GM12878 (cell line): ENCODE measurements around the gene BCR. TPM values are rescaled to one million over a fixed set of nuclear protein-coding genes. Genes with fewer than 3 reads are reported as not detected.

Experiments used
- ATAC-seq: fragments of 200-7000 bp; cut with Tn5 transposase; 3 replicates; pipeline ENCODE4 v1.9.1; 2020; ENCODE audit warnings: mild to moderate bottlenecking, moderate library complexity
- BruUV-seq: library from RNA; stranded (reverse); fragments of 400-500 nt; replicated peaks from 2 replicates; lab custom pipeline; 2021; lab: Mats Ljungman, UMichigan
- CTCF ChIA-PET: fragments of 300-600 bp; sonication (Branson Sonifier 250); formaldehyde crosslinking; extraction: SDS; loops from one replicate; lab custom pipeline; 2021; ENCODE audit warnings: inconsistent platforms; lab: Yijun Ruan, JAX
- POLR2A ChIA-PET: fragments of 350-600 bp; formaldehyde crosslinking; extraction: SDS; loops from one replicate; lab custom pipeline; 2021; ENCODE audit warnings: inconsistent platforms; lab: Charles Lee
- RAD21 ChIA-PET: fragments of 300-600 bp; sonication (Branson Sonifier 250); formaldehyde crosslinking; loops from one replicate; lab custom pipeline; 2023; ENCODE audit warnings: antibody characterized with exemption; ENCODE audit not compliant: unreplicated experiment; lab: Charles Lee
- SMC1A ChIA-PET: fragments of 300-600 bp; sonication (Branson Sonifier 250); formaldehyde crosslinking; loops from one replicate; lab custom pipeline; 2023; ENCODE audit not compliant: unreplicated experiment, uncharacterized antibody; lab: Charles Lee
- DNase-seq: peaks from one replicate; pipeline ENCODE4 v3.0.0-alpha.2; 2011; ENCODE audit warnings: low read depth, low spot score
- FAIRE-seq: peaks from 3 replicates; lab custom pipeline; 2011; peaks lifted over from hg19 to GRCh38; lab: Jason Lieb, UNC
- H2AFZ ChIP-seq: 2 replicates; pipeline ENCODE4 v1.6.0; 2011; ENCODE audit warnings: low read depth, low read length, control low read depth; ENCODE audit not compliant: control insufficient read depth
- H3K27ac ChIP-seq: 2 replicates; pipeline ENCODE4 v1.5.1; 2011; ENCODE audit warnings: control low read depth; ENCODE audit not compliant: control insufficient read depth, insufficient read depth
- H3K27me3 ChIP-seq, 2 experiments: replicated peaks in 1 of 2; 2 replicates each; pipeline versions ENCODE4 v1.6.0 to v1.6.1; 2011; ENCODE audit warnings: low read length in 1 of 2; ENCODE audit not compliant: control insufficient read depth in 2 of 2, insufficient read depth in 2 of 2
- H3K36me3 ChIP-seq, 2 experiments: 2 replicates each; pipeline ENCODE4 v1.5.1; 2011; ENCODE audit warnings: low read length in 1 of 2; ENCODE audit not compliant: control insufficient read depth in 2 of 2, insufficient read depth in 2 of 2
- H3K4me1 ChIP-seq: 2 replicates; pipeline ENCODE4 v1.6.1; 2011; ENCODE audit warnings: mild to moderate bottlenecking, low read length, moderate library complexity, mixed read lengths; ENCODE audit not compliant: control insufficient read depth, insufficient read depth
- H3K4me2 ChIP-seq: 2 replicates; pipeline ENCODE4 v1.6.0; 2011; ENCODE audit warnings: control low read depth; ENCODE audit not compliant: control insufficient read depth, insufficient read depth
- H3K4me3 ChIP-seq: fragments of 200-600 bp; sonication (generic); 2 replicates; pipeline ENCODE4 v1.5.1; 2016
- H3K79me2 ChIP-seq: 2 replicates; pipeline ENCODE4 v1.6.0; 2011; ENCODE audit warnings: low read length; ENCODE audit not compliant: control insufficient read depth, insufficient read depth
- H3K9ac ChIP-seq: 2 replicates; pipeline ENCODE4 v1.8.0; 2011; ENCODE audit warnings: low read length, control low read depth, mixed read lengths; ENCODE audit not compliant: control insufficient read depth, insufficient read depth
- H3K9me3 ChIP-seq: replicated peaks from 3 replicates; pipeline ENCODE4 v1.5.1; 2011; ENCODE audit warnings: mild to moderate bottlenecking, low read length; ENCODE audit not compliant: control insufficient read depth, insufficient read depth
- H4K20me1 ChIP-seq: 2 replicates; pipeline ENCODE4 v1.6.0; 2011; ENCODE audit not compliant: control insufficient read depth, insufficient read depth
- BRCA1 ChIP-seq: IDR thresholded peaks from 2 replicates; pipeline ENCODE4 v1.6.1; 2011; ENCODE audit warnings: low read depth, low read length, improper control_type of control experiment
- IKZF1 ChIP-seq: fragments of 450-650 bp; conservative IDR thresholded peaks from 2 replicates; pipeline ENCODE4 v1.6.1; 2017; ENCODE audit warnings: antibody characterized with exemption, mild to moderate bottlenecking
- IRF3 ChIP-seq: fragments of 450-650 bp; IDR thresholded peaks from 2 replicates; pipeline ENCODE4 v1.6.1; 2014; ENCODE audit warnings: mild to moderate bottlenecking
- KDM1A ChIP-seq: fragments of 200-600 bp; sonication (generic); IDR thresholded peaks from 2 replicates; pipeline ENCODE4 v1.6.1; 2016; ENCODE audit warnings: borderline replicate concordance
- LARP7 ChIP-seq: fragments of 450-650 bp; IDR thresholded peaks from 2 replicates; pipeline ENCODE4 v1.6.1; 2017; ENCODE audit warnings: mild to moderate bottlenecking
- NFYA ChIP-seq: IDR thresholded peaks from 2 replicates; pipeline ENCODE4 v1.6.1; 2011; ENCODE audit warnings: low read depth, mild to moderate bottlenecking, low read length, improper control_type of control experiment, borderline replicate concordance
- NR2C1 ChIP-seq: fragments of 450-650 bp; IDR thresholded peaks from 2 replicates; pipeline ENCODE4 v1.6.1; 2017; ENCODE audit warnings: antibody characterized with exemption, mild to moderate bottlenecking, moderate library complexity
- POLR2AphosphoS5 ChIP-seq: IDR thresholded peaks from 2 replicates; pipeline ENCODE4 v1.6.1; 2011; ENCODE audit warnings: mild to moderate bottlenecking, low read length, inconsistent platforms
- SPI1 ChIP-seq: IDR thresholded peaks from 2 replicates; pipeline ENCODE4 v1.6.1; 2011; ENCODE audit warnings: low read depth, mild to moderate bottlenecking, low read length, moderate library complexity, borderline replicate concordance; ENCODE audit not compliant: insufficient read depth
- SRF ChIP-seq, 2 experiments: IDR thresholded peaks; 2 replicates each; pipeline ENCODE4 v1.6.1; 2011; ENCODE audit warnings: low read depth in 2 of 2, low read length in 2 of 2, mild to moderate bottlenecking in 1 of 2, moderate library complexity in 1 of 2
- TCF12 ChIP-seq: IDR thresholded peaks from 2 replicates; pipeline ENCODE4 v1.6.1; 2011; ENCODE audit warnings: low read depth, mild to moderate bottlenecking, low read length
- USF1 ChIP-seq: IDR thresholded peaks from 2 replicates; pipeline ENCODE4 v1.6.1; 2011; ENCODE audit warnings: borderline replicate concordance, low read depth, mild to moderate bottlenecking, moderate library complexity, mixed read lengths, low read length; ENCODE audit not compliant: insufficient read depth; ENCODE audit errors: extremely low read length
- ZNF217 ChIP-seq: fragments of 450-650 bp; IDR thresholded peaks from 2 replicates; pipeline ENCODE4 v1.6.1; 2017; ENCODE audit warnings: antibody characterized with exemption, mild to moderate bottlenecking
- WGBS: methylation state at CpG from one replicate; pipeline ENCODE4 v1.1.6; 2016; ENCODE audit warnings: low lambda C conversion rate; ENCODE audit not compliant: insufficient replicate concordance, insufficient coverage; ENCODE audit errors: missing lambda C conversion rate; 5-methylcytosine and 5-hydroxymethylcytosine counted together
- in situ Hi-C: fragments of 300-500 bp; cut with MboI; formaldehyde crosslinking; loops from 9 replicates; pipeline ENCODE4 v1.14.3; 2018; ENCODE audit warnings: mixed read lengths
- intact Hi-C: fragments of 100-400 bp; cut with micrococcal nuclease; formaldehyde crosslinking; loops from one replicate; pipeline ENCODE4 v1.14.2; 2022; ENCODE audit not compliant: unreplicated experiment
- polyA plus RNA-seq, 11 experiments: library from polyadenylated mRNA; depleted of rRNA in 4 of 11; unstranded in 6 of 11; stranded (reverse) in 5 of 11; fragments of >200 nt; fragmentation: Nextera tagmentation in 4 of 11; fragmentation: Illumina TruSeq in 1 of 11; extraction: Ambion mirVana in 4 of 11; extraction: Trizol in 1 of 11; gene quantifications; 1 replicate in 1 of 11; 2 replicates in 10 of 11; pipeline versions ENCODE4 v1.2.1 to v1.2.3, GENCODE V29; 2011 to 2016; ENCODE audit warnings: inconsistent platforms in 2 of 11, missing spikeins in 2 of 11, low read depth in 1 of 11
- total RNA-seq, 4 experiments: library from RNA; depleted of rRNA in 3 of 4; stranded (reverse); fragments of >200 nt in 3 of 4; fragmentation: Illumina TruSeq in 1 of 4; extraction: Trizol in 1 of 4; gene quantifications; 2 replicates each; pipeline versions ENCODE4 v1.2.1 to v1.2.3, GENCODE V29; 2013 to 2021

The BCR gene
- total and polyA plus RNA-seq, 10 of the 15 experiments (the other 5 are each of a cell fraction or from before 2014, with no cell fraction given), result 1.7 to 64.7 (median 18.4) TPM

GRCh38 chr22:23305321-23305910, 125.1 kb downstream of the BCR start:
- H3K4me2 ChIP-seq, result no peak overlapping the region
- no peaks in the 10 kb centered on the region for H4K20me1 ChIP-seq
- no peaks in the 10 kb centered on the region for H3K79me2 ChIP-seq
- no peaks in the 10 kb centered on the region for H3K9me3 ChIP-seq
- in situ Hi-C loops (no loop called here), intact Hi-C loops (no loop called here)
- POLR2A ChIA-PET, result no interaction called here
- CTCF ChIA-PET, result no interaction called here
- no peaks in the 10 kb centered on the region for H3K27me3 ChIP-seq
- ATAC-seq (no peak), DNase-seq (no peak), FAIRE-seq (no peak)
- no peak overlapping the region for H3K4me3 ChIP-seq
- H2AFZ ChIP-seq, result no peak overlapping the region
- TF ChIP-seq BRCA1 (no peak), KDM1A (no peak), SPI1 (no peak), ZNF217 (no peak), NFYA (no peak), SRF (IDR thresholded peaks at IDR 0.05; ENCODE audit: low read depth in 2 of 2, low read length in 2 of 2) (no peak), TCF12 (no peak), LARP7 (no peak), POLR2AphosphoS5 (no peak), IRF3 (no peak), NR2C1 (no peak), USF1 (no peak), IKZF1 (no peak)
- SMC1A ChIA-PET, result no interaction called here
- H3K9ac ChIP-seq, result no peak overlapping the region
- WGBS, result 79% methylated on average over 9 of the region's 9 CpGs
- peaks cover 0 to 10% of the 10 kb centered on the region in 2 experiments; a peak in 3 of 4 replicates for H3K36me3 ChIP-seq
- RAD21 ChIA-PET, result no interaction called here
- no TSS peak for BruUV-seq
- no peaks in the 10 kb centered on the region for H3K4me1 ChIP-seq
- no peak overlapping the region for H3K27ac ChIP-seq
